ENCODE results near the gene NIPA2.

NIPA2 gene

DNA sequence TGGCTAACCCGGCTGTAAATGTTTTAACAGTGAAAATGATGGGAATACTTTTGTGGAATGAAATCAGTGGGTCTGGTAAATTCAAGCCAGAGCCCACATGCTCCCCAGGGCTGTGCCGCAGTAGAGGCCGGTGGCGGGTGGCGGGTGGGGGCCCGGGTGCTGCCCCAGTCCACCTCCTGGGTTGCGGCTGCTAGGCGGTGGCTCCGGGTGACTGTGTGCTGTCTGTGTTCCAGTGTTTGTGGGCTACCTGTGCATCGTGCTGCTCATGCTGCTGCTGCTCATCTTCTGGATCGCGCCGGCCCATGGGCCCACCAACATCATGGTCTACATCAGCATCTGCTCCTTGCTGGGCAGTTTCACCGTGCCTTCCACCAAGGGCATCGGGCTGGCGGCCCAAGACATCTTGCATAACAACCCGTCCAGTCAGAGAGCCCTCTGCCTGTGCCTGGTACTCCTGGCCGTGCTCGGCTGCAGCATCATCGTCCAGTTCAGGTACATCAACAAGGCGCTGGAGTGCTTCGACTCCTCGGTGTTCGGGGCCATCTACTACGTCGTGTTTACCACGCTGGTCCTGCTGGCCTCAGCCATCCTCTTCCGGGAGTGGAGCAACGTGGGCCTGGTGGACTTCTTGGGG, 14.9 kb upstream of the NIPA2 start:
- DNase-seq (no peak), ATAC-seq (ENCODE audit: insufficient read depth, low read depth) (no peak)
- no peaks in the 10 kb centered on the region for H3K27me3 ChIP-seq (ENCODE audit: insufficient read depth, low read length, poor library complexity)
- H3K9ac ChIP-seq (ENCODE audit: low read depth, low read length) = no peak overlapping the region
- TF ChIP-seq EZH2 (IDR thresholded peaks at IDR 0.05; ENCODE audit: borderline replicate concordance, low read depth, low read length, severe bottlenecking) = no peak
- TF ChIP-seq, protein P1, sequence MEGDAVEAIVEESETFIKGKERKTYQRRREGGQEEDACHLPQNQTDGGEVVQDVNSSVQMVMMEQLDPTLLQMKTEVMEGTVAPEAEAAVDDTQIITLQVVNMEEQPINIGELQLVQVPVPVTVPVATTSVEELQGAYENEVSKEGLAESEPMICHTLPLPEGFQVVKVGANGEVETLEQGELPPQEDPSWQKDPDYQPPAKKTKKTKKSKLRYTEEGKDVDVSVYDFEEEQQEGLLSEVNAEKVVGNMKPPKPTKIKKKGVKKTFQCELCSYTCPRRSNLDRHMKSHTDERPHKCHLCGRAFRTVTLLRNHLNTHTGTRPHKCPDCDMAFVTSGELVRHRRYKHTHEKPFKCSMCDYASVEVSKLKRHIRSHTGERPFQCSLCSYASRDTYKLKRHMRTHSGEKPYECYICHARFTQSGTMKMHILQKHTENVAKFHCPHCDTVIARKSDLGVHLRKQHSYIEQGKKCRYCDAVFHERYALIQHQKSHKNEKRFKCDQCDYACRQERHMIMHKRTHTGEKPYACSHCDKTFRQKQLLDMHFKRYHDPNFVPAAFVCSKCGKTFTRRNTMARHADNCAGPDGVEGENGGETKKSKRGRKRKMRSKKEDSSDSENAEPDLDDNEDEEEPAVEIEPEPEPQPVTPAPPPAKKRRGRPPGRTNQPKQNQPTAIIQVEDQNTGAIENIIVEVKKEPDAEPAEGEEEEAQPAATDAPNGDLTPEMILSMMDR (IDR thresholded peaks at IDR 0.05; ENCODE audit: borderline replicate concordance, extremely low read depth, low read length, poor library complexity, severe bottlenecking) = no peak
- H4K20me1 ChIP-seq (ENCODE audit: insufficient read depth, low read length) = no peaks in the 10 kb centered on the region
- no peaks in the 10 kb centered on the region for H3K4me1 ChIP-seq (ENCODE audit: insufficient read depth, low read length)
- H3K27ac ChIP-seq (ENCODE audit: low read length) = no peak overlapping the region
- no peaks in the 10 kb centered on the region for H3K79me2 ChIP-seq (ENCODE audit: insufficient read depth, low read length)
- no peak overlapping the region for H3K4me2 ChIP-seq (ENCODE audit: insufficient read depth, low read length)
- no peak overlapping the region for H3K4me3 ChIP-seq (ENCODE audit: low read depth in 1 of 2, low read length in 2 of 2)
- H3K9me3 ChIP-seq (ENCODE audit: insufficient read depth, low read length, severe bottlenecking) = no peaks in the 10 kb centered on the region
- H3K36me3 ChIP-seq (ENCODE audit: insufficient read depth, low read length) = peaks cover 63% of the 10 kb centered on the region
- H2AFZ ChIP-seq (ENCODE audit: low read depth, low read length) = no peak overlapping the region

DNA sequence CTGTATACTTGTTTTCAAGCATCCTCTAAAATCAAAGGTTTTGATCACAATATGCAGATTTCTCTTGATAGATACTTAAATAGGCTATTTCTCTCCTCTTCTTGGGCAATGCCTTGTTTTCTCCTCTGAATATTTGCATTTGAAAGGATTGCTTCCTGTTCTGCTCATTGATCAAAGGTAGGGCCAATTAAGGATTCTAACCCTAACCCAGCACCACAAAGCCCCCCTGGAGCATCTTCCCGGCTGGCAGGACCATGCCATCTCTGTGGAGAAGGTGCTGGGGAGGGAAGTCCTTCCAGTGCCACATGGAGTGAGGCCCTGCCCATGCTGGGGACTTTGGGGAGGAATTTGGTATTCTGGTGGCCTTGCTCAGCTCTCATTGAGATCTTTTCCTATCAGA, 11.3 kb upstream of the NIPA2 start:
- no peak overlapping the region for H3K4me3 ChIP-seq (ENCODE audit: low read depth in 1 of 2, low read length in 2 of 2)
- no peak overlapping the region for H2AFZ ChIP-seq (ENCODE audit: low read depth, low read length)
- H3K79me2 ChIP-seq (ENCODE audit: insufficient read depth, low read length) = no peaks in the 10 kb centered on the region
- no peaks in the 10 kb centered on the region for H3K4me1 ChIP-seq (ENCODE audit: insufficient read depth, low read length)
- TF ChIP-seq EZH2 (IDR thresholded peaks at IDR 0.05; ENCODE audit: borderline replicate concordance, low read depth, low read length, severe bottlenecking) = no peak
- TF ChIP-seq, protein P1 (IDR thresholded peaks at IDR 0.05; ENCODE audit: borderline replicate concordance, extremely low read depth, low read length, poor library complexity, severe bottlenecking) = no peak
- ATAC-seq (ENCODE audit: insufficient read depth, low read depth) (no peak), DNase-seq (no peak)
- H3K9ac ChIP-seq (ENCODE audit: low read depth, low read length) = no peak overlapping the region
- H3K27me3 ChIP-seq (ENCODE audit: insufficient read depth, low read length, poor library complexity) = no peaks in the 10 kb centered on the region
- no peaks in the 10 kb centered on the region for H3K9me3 ChIP-seq (ENCODE audit: insufficient read depth, low read length, severe bottlenecking)
- no peaks in the 10 kb centered on the region for H4K20me1 ChIP-seq (ENCODE audit: insufficient read depth, low read length)
- H3K36me3 ChIP-seq (ENCODE audit: insufficient read depth, low read length) = peaks cover 53% of the 10 kb centered on the region
- H3K27ac ChIP-seq (ENCODE audit: low read length) = no peak overlapping the region
- no peak overlapping the region for H3K4me2 ChIP-seq (ENCODE audit: insufficient read depth, low read length)

- Histone ChIP-seq H3K4me3 (ENCODE audit: low read depth in 1 of 2, low read length in 2 of 2) (no peak overlapping the region), H3K36me3 (ENCODE audit: insufficient read depth, low read length) (peaks cover 19% of the 10 kb centered on the region), H3K79me2 (ENCODE audit: insufficient read depth, low read length) (no peaks in the 10 kb centered on the region), H3K9me3 (ENCODE audit: insufficient read depth, low read length, severe bottlenecking) (no peaks in the 10 kb centered on the region), H3K27ac (ENCODE audit: low read length) (no peak overlapping the region), H3K4me2 (ENCODE audit: insufficient read depth, low read length) (no peak overlapping the region), H3K4me1 (ENCODE audit: insufficient read depth, low read length) (no peaks in the 10 kb centered on the region), H4K20me1 (ENCODE audit: insufficient read depth, low read length) (no peaks in the 10 kb centered on the region), H2AFZ (ENCODE audit: low read depth, low read length) (no peak overlapping the region), H3K27me3 (ENCODE audit: insufficient read depth, low read length, poor library complexity) (no peaks in the 10 kb centered on the region), H3K9ac (ENCODE audit: low read depth, low read length) (no peak overlapping the region)
- no peak for TF ChIP-seq EZH2 (IDR thresholded peaks at IDR 0.05; ENCODE audit: borderline replicate concordance, low read depth, low read length, severe bottlenecking)
- TF ChIP-seq, protein P1 (IDR thresholded peaks at IDR 0.05; ENCODE audit: borderline replicate concordance, extremely low read depth, low read length, poor library complexity, severe bottlenecking) = no peak
- DNase-seq (no peak), ATAC-seq (ENCODE audit: insufficient read depth, low read depth) (no peak)
These were observed 7.0 kb upstream of the NIPA2 start for GRCh38 chr15:22831473-22831872.
